PC-3 (cell line): ENCODE data around the gene SLC25A26. TPM values are rescaled to one million over a fixed set of nuclear protein-coding genes. Genes with fewer than 3 reads are reported as not detected.

Experiments
- ATAC-seq: fragments of 200-7000 bp; cut with Tn5 transposase; 2 replicates; pipeline ENCODE4 v1.9.1; 2020; ENCODE audit warnings: mild to moderate bottlenecking, moderate library complexity
- BruUV-seq: library from RNA; stranded (reverse); fragments of 400-500 nt; replicated peaks from 2 replicates; lab custom pipeline; 2021; lab: Mats Ljungman, UMichigan
- CTCF ChIA-PET: fragments of 300-600 bp; sonication (Branson Sonifier 250); formaldehyde crosslinking; loops from one replicate; lab custom pipeline; 2022; ENCODE audit warnings: antibody characterized with exemption; lab: Charles Lee
- POLR2A ChIA-PET: fragments of 300-600 bp; sonication (Branson Sonifier 250); formaldehyde crosslinking; loops from one replicate; lab custom pipeline; 2022; ENCODE audit warnings: antibody characterized with exemption; ENCODE audit not compliant: unreplicated experiment; lab: Charles Lee
- DNase-seq: peaks from one replicate; pipeline ENCODE4 v3.0.0-alpha.2; 2015
- H2AFZ ChIP-seq: fragments of 300-600 bp; sonication (generic); 2 replicates; pipeline ENCODE4 v1.6.0; 2016; ENCODE audit warnings: antibody characterized with exemption, low read length
- H3F3A ChIP-seq: fragments of 300-600 bp; sonication (generic); one replicate; pipeline ENCODE4 v1.6.0; 2017; ENCODE audit warnings: antibody characterized with exemption, low read length, control low read depth, mild to moderate bottlenecking; ENCODE audit not compliant: unreplicated experiment
- H3K27ac ChIP-seq: fragments of 300-600 bp; sonication (generic); 2 replicates; pipeline ENCODE4 v1.5.1; 2016; ENCODE audit warnings: mild to moderate bottlenecking, low read length
- H3K27me3 ChIP-seq: fragments of 300-600 bp; sonication (generic); 2 replicates; pipeline ENCODE4 v1.6.1; 2016; ENCODE audit warnings: low read length, mixed read lengths
- H3K36me3 ChIP-seq: fragments of 300-600 bp; sonication (generic); 2 replicates; pipeline ENCODE4 v1.6.1; 2016; ENCODE audit warnings: low read depth, mixed run types, low read length, mixed read lengths
- H3K4me1 ChIP-seq: fragments of 300-600 bp; sonication (generic); 2 replicates; pipeline ENCODE4 v1.5.1; 2016; ENCODE audit warnings: low read length; ENCODE audit not compliant: insufficient read depth
- H3K4me2 ChIP-seq: fragments of 300-600 bp; sonication (generic); 2 replicates; pipeline ENCODE4 v1.6.0; 2016; ENCODE audit warnings: low read length
- H3K4me3 ChIP-seq: fragments of 300-600 bp; sonication (generic); 2 replicates; pipeline ENCODE4 v1.5.1; 2016; ENCODE audit warnings: mild to moderate bottlenecking, low read length, mixed read lengths
- H3K79me2 ChIP-seq: fragments of 300-600 bp; sonication (generic); 2 replicates; pipeline ENCODE4 v1.6.1; 2017; ENCODE audit warnings: low read length, mixed read lengths
- H3K9ac ChIP-seq: fragments of 300-600 bp; sonication (generic); 2 replicates; pipeline ENCODE4 v1.6.0; 2016; ENCODE audit warnings: mild to moderate bottlenecking, low read length
- H3K9me2 ChIP-seq: fragments of 300-600 bp; sonication (generic); replicated peaks from 2 replicates; pipeline ENCODE4 v1.6.1; 2016; ENCODE audit warnings: mixed run types, low read length, mixed read lengths
- H3K9me3 ChIP-seq: fragments of 300-600 bp; sonication (generic); 2 replicates; pipeline ENCODE4 v1.6.1; 2016; ENCODE audit warnings: low read length, mixed read lengths
- H4K20me1 ChIP-seq: fragments of 300-600 bp; sonication (generic); 2 replicates; pipeline ENCODE4 v1.6.1; 2016; ENCODE audit warnings: low read length, mixed read lengths
- CTCF ChIP-seq: fragments of 300-600 bp; sonication (generic); conservative IDR thresholded peaks from 2 replicates; pipeline ENCODE4 v1.5.1; 2017; ENCODE audit warnings: antibody characterized with exemption, low read depth, mild to moderate bottlenecking, low read length
- EZH2 ChIP-seq: fragments of 300-600 bp; sonication (generic); IDR thresholded peaks from one replicate; pipeline ENCODE4 v1.6.1; 2017; ENCODE audit warnings: antibody characterized with exemption, mild to moderate bottlenecking, low read length; ENCODE audit not compliant: unreplicated experiment
- EZH2phosphoT487 ChIP-seq: fragments of 300-600 bp; sonication (generic); IDR thresholded peaks from 2 replicates; pipeline ENCODE4 v1.6.1; 2018; ENCODE audit warnings: mild to moderate bottlenecking, antibody characterized with exemption, low read length, borderline replicate concordance
- intact Hi-C: fragments of 100-400 bp; cut with micrococcal nuclease; formaldehyde crosslinking; loops from 2 replicates; pipeline ENCODE4 v1.9.0; 2023
- total RNA-seq: library from RNA; depleted of rRNA; stranded (reverse); fragments of >200 nt; gene quantifications from 2 replicates; pipeline ENCODE4 v1.2.3, GENCODE V29; 2014

Gene SLC25A26
- total RNA-seq, 1 experiment from 2014 or later: 7.9 TPM

GRCh38 chr3:66248641-66249040 lies 27.8 kb downstream of the SLC25A26 start:
- no peak overlapping the region for H3K9ac ChIP-seq
- H2AFZ ChIP-seq: no peak overlapping the region
- H3K79me2 ChIP-seq: no peaks in the 10 kb centered on the region
- no peak for DNase-seq
- BruUV-seq: no TSS peak
- no peak overlapping the region for H3K27ac ChIP-seq
- ChIA-PET CTCF (no interaction called here), POLR2A (no interaction called here)
- no peaks in the 10 kb centered on the region for H3K27me3 ChIP-seq
- H3K9me3 ChIP-seq: no peaks in the 10 kb centered on the region
- intact Hi-C loops: no loop called here
- no peaks in the 10 kb centered on the region for H4K20me1 ChIP-seq
- no peak overlapping the region for H3K4me2 ChIP-seq
- H3K4me1 ChIP-seq: no peaks in the 10 kb centered on the region
- H3F3A ChIP-seq: no peaks in the 10 kb centered on the region
- H3K4me3 ChIP-seq: no peak overlapping the region
- ATAC-seq: no peak
- H3K9me2 ChIP-seq: no peaks in the 10 kb centered on the region
- TF ChIP-seq CTCF: no peak
- no peaks in the 10 kb centered on the region for H3K36me3 ChIP-seq

DNA sequence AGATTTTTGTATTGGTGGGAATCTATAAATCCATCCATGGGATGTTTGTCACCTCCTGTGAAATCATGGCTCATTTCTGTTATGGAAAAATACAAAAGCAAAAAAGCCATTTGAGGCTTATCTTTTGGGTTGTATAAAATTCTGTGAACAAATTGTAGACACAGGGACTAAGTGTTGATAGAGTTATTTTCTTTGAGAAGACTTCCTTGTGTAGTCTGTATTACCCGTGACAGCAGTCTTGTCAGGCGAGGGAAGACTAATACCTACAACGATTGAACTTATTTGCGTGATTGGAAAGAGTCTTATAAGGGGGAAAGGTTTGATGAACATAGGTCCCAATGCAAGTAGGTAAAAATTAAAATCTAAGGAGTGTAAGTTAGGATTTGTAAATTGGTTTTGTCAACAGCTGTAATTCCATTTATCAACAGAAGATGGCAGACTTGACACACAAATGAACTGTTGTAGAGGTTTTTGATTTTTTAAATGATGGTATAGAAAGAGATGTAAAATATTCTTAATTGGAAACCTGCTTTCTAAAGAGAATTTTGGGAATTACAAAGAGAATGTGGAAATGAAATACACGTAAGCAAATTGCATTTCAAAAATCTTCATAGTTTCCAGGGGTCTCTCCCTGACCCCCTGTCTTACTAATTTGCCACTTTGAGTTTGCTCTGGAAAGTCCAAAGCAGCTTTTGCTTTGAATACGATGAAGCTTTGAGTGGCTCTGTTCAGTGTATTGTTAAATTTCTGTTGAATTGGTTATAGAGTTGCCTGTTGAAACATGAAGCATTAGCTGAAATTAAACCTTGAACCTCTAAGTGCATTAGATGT lies 33.2 kb downstream of the SLC25A26 start:
- Histone ChIP-seq H3K9ac (no peak overlapping the region), H3K4me2 (no peak overlapping the region), H3K9me3 (no peaks in the 10 kb centered on the region), H4K20me1 (no peaks in the 10 kb centered on the region), H3K27me3 (no peaks in the 10 kb centered on the region), H3K4me3 (no peak overlapping the region), H3K4me1 (no peaks in the 10 kb centered on the region), H3F3A (no peaks in the 10 kb centered on the region), H3K36me3 (no peaks in the 10 kb centered on the region), H3K27ac (no peak overlapping the region), H2AFZ (no peak overlapping the region), H3K9me2 (no peaks in the 10 kb centered on the region), H3K79me2 (no peaks in the 10 kb centered on the region)
- ChIA-PET CTCF (interaction anchor here (0.6 to 0.8 kb wide), 3 partner anchors 23 to 118 kb away, joined by 4 to 7 read pairs (median 4); no protein-coding TSS in a partner anchor), POLR2A (no interaction called here)
- no peak for ATAC-seq
- TF ChIP-seq CTCF: peak; percentile 58
- TF ChIP-seq EZH2phosphoT487: no peak
- BruUV-seq: no TSS peak
- intact Hi-C loops: loop anchor here (1.0 to 2.0 kb wide), 2 partner anchors 118 to 569 kb away; no protein-coding TSS in a partner anchor
- peak; percentile 38 for DNase-seq

DNA sequence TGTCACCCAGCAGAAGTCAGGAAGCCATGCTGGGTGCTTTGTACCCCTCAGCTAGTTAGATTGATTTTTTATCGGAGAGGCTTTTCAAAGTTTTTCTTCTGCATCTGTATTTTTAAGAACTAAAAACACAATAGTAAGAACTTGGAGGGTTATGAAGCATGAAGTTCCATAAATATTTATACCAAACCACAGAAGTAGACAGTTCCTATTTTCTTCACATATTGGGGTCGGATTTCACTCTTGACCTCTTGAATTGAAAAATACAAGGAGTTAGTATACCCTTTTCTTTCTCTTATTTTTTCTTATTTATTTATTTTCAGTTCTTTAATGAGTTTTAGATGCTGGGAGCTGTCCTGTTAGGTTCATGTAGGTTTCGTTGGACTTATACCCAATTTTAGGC lies 35.1 kb downstream of the SLC25A26 start:
- POLR2A ChIA-PET: no interaction called here
- ATAC-seq: no peak
- Histone ChIP-seq H3K9ac (no peak overlapping the region), H3K27me3 (no peaks in the 10 kb centered on the region), H2AFZ (no peak overlapping the region), H3K79me2 (no peaks in the 10 kb centered on the region), H3K9me2 (no peaks in the 10 kb centered on the region), H3F3A (no peaks in the 10 kb centered on the region), H4K20me1 (no peaks in the 10 kb centered on the region), H3K4me3 (no peak overlapping the region), H3K4me1 (no peaks in the 10 kb centered on the region), H3K36me3 (no peaks in the 10 kb centered on the region), H3K27ac (no peak overlapping the region), H3K4me2 (no peak overlapping the region), H3K9me3 (no peaks in the 10 kb centered on the region)
- intact Hi-C loops: loop anchor here (2.0 kb wide), 1 partner anchor 567 kb away; no protein-coding TSS in a partner anchor
- CTCF ChIA-PET: no interaction called here
- BruUV-seq: no TSS peak
- DNase-seq: no peak
- TF ChIP-seq EZH2phosphoT487 (no peak), EZH2 (no peak), CTCF (no peak)
